Dermis blood vessel endothelial cell (primary cell): ENCODE data around the gene BCO2. TPM values are rescaled to one million over a fixed set of nuclear protein-coding genes. Genes with fewer than 3 reads are reported as not detected.
"Not testable (repeated sequence)": the region's sequence is repeated elsewhere in the genome, so short reads cannot be mapped to it uniquely, and the experiment has no call there.

Source experiments
- DNase-seq: peaks from one replicate; pipeline ENCODE4 v3.0.0; 2010
- total RNA-seq: library from RNA; depleted of rRNA; stranded (reverse); fragments of >200 nt; gene quantifications from 2 replicates; pipeline ENCODE4 v1.2.3, GENCODE V29; 2014

Gene BCO2, protein sequence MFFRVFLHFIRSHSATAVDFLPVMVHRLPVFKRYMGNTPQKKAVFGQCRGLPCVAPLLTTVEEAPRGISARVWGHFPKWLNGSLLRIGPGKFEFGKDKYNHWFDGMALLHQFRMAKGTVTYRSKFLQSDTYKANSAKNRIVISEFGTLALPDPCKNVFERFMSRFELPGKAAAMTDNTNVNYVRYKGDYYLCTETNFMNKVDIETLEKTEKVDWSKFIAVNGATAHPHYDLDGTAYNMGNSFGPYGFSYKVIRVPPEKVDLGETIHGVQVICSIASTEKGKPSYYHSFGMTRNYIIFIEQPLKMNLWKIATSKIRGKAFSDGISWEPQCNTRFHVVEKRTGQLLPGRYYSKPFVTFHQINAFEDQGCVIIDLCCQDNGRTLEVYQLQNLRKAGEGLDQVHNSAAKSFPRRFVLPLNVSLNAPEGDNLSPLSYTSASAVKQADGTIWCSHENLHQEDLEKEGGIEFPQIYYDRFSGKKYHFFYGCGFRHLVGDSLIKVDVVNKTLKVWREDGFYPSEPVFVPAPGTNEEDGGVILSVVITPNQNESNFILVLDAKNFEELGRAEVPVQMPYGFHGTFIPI
- 0.68 and 1.3 TPM in 2 replicates for total RNA-seq

DNA sequence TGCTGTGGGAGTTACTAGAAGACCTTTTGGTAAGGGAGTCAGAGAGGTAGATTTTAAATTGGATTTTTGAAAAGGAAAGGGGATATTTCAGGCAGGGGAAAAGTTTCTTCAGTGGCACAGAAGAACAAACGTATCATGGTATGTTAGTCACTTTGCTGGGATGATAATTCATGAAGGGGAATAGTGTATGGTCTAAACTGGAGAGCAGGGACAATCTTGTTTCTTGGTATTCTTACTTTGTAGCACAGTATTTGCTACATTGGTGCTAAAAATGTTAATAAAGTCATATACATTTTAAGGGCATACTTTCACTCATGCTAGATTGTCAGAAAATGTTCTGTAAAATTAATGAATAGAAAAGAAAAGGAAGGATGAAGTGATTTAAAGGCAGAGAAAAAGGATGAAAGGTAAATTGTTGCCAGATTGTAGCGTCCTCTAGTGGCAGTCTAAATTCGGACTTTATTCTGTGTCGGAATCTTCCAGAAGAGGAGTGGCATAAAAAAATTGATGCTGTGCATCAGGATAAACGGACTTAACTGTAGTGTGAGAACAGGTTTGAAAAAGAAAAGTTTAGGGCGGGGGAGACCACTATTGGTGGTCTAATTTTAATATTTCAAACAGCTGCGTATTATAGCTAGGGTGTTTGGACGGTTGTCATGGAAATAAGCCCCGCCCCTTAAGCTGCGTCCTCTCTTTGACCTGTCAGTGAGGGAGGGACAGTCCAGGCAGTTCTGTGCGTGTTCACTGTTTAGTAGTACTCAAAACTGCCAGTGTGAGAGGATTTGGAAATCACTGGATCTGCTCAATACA lies at the start of gene BCO2:
BCO2 (plus strand) TSS at position 724 of the 810 bp plus-strand sequence. CDS start 90 bp downstream, outside the sequence.
- peak; percentile 75 for DNase-seq

DNA sequence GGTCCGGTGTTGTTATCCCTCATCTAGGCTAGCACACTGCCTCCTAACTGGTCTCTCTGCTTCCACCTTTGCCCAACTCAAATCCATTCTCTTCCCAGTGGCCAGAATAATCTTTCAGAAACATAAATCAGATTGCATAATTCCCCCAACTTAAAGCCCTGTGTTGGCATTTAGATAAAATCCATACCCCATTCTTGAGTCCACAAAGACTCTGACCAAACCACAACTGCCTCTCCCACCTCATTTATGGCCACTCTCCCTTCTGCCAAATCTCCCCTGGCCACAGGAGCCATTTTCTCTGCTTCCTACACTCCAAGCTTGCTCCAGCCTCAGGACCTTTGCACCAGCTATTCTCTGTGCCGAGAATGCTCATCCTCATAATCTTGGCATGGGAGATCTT lies 48.3 kb upstream of the BCO2 start:
- DNase-seq, result no peak

DNA sequence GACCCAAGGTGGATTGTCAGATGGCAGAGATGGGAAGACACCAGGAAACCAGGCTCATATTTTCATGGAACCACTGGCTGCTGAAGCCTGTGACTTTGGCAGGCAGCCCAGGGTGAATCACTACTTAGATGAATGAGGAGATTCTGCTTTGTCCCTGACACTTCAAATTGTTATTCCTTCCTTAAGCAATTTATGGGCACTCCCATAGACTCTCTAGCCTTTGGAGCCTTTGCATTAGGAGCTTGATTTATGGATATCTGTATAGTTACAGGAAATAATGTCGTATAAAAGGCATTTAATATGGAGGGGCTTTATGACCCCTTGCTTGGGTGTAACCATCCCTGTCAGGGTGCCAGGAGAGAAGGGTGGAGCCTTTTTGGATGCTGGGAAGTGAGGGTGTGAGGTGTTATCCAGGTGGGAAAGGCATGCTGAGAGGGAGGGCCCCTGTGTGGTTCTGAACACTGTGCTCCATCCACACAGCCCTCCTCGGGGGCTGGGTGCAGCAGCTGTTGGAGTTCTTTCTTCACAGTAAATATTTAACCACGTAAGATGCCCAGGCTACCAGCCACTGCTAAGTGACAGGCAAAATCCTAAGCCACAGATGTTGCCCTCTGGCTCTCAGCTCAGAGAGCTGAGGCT lies 46.7 kb upstream of the BCO2 start:
- peak; percentile 65 for DNase-seq

DNA sequence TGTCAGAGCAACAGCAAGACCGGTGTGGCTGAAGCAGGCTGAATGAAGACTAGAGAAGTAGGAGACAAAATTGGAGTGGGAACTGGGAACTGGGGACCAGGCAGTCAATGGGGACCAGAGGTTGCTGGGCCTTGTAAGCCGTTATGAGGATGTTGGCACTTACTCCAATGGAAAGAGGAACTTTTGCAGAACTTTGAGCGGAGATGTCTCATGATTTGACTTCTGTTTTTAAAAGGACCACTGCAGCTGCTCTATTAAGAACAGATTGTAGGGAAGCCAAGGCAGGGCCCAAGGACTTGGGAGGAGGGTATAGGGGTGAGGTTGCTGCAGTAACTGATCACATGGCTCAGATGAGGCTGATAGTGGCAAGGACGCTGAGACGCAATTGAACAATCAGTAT lies 45.7 kb upstream of the BCO2 start:
- DNase-seq, result no peak

DNA sequence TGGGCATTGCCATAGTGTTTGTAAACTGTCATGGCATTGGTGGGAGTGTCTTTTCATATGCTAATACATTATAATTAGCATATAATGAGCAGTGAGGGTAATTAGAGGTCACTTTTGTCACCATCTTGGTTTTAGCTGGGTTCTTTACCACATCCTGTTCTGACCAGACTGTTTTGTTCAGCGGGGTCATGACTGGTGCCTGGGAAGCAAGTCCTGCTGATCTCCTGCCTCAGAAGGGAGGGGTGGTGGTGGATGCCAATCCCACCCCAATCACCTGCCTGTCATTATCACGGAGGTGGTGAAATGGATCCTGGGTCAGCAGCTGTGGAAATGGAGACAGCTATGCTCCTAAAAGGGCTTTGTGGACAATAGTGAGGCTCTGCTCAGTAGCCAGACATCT lies 42.6 kb upstream of the BCO2 start:
- no peak for DNase-seq

DNA sequence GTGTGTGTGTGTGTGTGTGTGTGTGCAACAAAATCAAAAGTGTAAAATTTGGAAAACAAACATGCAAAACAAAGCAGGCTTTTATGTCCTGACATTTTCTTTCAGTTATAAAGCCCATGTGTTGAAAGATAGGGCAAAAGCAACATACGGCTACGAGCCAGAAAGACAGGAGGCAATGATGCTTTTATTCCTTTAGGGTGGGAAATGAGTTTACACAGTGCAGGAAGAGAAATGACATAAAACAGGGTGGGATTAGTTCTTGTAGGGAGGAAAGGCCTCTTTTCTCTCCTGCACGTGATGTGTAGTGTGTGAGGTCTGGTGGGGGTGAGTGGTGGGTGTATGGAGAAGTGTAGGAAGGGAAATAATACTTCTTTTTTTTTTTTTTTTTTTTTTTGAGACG lies 40.8 kb upstream of the BCO2 start:
- DNase-seq, result no peak

DNA sequence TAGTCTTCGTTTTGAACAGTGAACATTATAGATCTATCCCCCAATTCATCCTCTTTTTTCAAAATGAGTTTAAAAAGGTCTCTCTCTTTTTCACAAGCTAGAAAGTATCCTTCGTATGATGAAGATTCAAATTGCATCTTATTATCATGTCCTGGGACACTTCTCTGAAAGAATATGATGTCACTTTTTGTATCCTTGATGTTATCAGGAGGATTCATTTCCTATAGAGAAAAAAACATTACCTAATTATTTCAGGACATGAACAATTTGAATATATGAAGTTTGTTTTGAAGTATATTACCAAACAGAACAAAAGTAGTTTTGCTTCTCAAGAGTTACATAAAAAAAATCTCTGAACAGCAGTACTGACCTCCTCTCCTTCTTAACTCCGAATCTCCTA lies 31.7 kb upstream of the BCO2 start:
- no peak for DNase-seq

DNA sequence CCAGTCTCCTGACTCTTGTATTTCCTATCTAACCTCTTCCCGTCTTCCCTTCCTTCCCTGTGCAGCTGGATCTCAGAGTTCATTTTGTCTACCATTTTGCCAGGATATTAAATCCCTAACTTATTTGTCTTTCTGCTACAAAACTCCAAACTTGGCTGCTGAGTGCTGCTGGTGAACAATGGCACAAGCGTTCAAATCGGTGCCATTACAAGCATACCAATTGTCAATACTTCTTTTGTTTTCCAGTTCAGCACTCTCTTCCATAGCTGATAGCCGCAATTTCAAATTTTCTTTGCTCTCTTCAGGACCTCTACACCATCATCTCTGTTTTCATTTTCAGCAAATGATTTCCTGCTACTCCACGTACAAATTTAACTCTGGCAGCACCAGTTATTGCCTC lies 24.8 kb upstream of the BCO2 start:
- DNase-seq, result no peak

DNA sequence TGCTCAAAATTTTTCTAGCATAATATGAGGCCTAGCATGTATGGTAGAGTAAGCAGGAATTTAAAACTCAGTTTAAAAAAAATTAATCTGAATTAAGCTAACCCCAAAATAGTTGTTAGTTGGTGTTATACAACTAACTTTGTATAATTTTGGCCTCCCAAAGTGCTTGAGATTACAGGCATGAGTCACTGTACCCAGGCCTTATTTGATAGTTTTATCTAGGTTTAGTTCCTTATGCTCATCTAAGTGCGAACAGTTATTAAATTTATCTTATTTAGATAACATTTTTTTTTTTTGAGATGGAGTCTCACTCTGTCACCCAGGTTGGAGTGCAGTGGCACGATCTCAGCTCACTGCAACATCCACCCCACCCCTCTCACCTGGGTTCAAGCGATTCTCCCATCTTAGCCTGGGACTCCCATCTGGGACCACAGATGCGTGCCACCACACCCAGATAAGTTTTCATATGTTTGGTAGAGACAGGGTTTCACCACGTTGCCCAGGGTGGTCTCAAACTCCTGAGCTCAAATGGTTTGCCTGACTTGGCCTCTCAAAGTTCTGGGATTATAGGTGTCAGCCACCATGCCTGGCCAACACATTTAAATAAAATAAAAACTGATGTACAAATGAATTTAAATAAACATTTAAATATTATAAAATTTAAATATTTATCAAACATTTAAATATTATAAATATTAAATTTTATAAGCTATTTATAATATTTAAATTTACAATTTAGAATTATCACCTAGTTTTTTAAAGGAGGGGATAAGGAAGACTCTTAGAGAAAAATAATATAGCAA lies 19.0 kb upstream of the BCO2 start:
- DNase-seq, result no peak

DNA sequence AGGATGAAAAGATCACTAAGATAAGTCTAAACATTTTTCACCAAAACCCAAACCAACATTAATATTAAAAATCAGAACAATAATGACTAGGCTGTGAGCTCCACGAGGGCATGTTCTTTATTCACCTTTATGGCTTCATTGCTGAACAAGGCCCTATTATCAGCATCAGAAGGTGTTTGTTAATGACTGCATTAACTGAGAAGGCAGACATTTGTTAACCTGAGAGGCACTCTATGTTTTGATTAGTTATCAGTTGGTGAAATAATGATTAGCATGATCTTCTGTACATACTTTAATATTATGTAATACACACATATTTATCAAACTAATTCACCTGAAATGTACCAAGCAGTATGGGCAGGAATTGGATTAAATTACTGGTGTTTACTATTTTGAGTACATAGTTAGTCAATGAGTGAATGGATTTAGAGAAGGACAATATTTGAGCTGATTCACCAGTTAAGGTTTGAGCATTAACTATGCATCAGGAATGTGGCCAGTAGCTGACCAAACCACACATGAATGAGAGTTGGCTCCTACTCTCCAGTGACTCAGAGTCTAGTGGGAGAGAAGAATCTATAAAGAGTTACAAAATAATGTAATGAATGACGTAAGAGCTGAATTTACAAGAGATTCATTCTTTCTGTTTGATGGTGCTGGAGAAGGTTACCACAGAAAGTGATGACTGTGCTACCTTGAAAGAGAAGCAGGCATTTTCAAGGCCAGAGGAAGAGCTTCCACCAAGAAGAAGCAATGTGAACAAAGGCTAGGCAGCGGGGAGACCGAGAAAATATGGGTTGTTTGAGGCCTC lies 18.2 kb upstream of the BCO2 start:
- peak; percentile 80 for DNase-seq

DNA sequence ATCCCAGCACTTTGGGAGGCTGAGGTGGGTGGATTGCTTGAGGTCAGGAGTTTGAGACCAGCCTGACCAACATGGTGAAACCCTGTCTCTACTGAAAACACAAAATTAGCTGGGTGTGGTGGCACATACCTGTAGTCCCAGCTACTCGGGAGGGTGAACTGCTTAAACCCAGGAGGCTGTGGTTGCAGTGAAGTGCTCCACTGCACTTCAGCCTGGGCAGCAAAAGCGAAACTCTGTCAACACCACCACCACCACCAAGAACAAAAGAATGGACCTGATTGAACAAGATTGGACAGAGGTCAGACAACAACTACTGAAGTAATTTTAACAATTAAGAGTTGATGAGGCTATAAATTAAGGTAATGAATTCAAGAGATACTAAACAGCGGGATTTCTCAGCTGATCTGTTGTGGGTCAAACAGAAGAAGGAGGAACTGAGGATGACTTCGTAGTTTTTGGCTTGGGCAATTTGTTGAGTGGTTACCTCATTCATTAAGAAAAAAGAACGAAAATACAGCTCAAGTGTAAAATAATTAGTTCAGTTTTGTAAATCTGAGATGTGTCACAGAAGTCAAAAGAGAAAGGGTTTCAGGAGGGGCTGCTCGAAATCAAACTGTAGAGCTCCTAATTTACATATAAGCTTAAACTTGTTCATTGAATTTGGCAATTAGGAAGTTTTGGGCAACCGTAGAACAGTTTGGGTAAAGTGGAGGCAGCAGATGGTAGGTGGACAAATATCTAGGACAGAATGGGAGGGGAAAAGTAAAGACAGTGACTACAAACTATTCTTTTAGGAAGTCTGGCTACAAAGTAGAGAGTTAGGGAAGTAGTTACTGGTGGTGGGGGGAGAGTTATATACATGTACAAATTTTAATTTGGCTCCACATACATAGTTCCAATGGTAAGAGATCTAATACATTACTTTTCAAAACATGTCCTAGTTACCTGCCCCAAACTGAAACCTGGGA lies 15.9 kb upstream of the BCO2 start:
- DNase-seq, result no peak

DNA sequence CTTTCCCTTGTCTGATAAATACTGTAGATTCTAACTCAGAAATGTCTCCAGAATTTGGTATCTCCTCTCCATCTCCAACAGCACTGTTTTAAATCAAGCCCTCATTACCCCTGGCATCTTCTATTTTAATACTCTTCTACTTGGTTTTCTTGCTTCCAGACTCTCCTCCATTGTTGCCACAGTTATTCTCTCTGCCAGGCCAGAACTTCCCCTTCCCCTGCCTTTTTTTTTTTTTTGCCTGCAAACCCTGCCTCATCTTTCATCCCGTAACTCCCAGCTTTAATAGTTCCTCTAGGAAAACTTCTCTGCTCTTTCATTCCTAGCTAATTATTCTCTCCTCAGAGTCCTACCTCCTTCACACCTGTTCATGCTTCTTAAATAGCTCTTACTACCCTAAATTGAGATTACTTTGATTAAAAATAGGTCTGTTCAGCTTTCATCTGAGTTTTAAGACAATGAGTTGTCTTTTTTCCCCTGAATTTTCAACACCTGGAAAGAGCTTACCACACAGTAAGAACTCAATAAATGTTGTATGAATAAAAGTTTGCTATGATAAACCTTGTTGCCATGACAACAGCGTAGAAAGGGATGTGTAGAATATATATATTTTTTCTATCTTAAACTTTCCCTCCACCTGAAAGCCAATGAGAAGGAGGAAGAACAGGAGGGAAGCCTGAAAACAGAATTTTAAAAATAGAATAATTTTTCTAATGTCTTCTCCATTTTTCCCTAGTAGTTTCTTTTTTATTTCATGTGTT lies 15.0 kb upstream of the BCO2 start:
- no peak for DNase-seq

DNA sequence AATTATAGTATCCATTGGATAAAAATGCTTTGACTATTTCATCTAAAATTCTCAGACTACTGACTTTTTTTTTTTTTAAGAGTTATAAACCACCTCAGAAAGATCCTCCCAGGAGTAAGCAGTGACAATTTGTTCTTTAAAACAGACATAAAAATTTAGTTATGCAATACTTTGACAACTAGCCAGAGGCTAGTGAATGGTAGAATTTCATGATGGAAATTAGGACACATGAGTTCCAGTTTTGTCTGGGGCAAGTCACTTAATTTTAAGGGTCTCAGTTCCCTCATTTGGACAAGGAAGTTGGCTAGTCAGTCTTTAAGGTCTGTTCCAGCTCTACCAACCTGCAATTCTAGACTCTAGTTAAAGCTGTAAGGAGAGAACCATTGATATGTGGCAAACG lies 14.3 kb upstream of the BCO2 start:
- no peak for DNase-seq

DNA sequence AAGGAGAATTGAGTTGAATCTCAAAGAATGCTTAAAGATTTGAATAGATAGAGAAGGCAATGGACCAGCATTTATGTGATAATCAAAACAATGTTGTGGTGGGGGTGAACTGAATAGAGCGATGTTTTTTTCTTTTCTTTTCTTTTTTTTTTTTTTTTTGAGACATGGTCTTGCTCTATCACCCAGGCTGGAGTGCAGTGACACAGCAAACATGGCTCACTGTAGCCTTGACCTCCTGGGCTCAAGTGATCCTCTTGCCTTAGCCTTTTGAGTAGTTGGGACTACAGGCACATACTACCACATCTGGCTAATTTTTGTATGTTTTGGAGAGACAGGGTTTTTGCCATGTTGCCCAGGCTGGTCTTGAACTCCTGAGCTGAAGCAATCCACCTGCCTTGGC lies 13.1 kb upstream of the BCO2 start:
- not testable (repeated sequence) for DNase-seq

DNA sequence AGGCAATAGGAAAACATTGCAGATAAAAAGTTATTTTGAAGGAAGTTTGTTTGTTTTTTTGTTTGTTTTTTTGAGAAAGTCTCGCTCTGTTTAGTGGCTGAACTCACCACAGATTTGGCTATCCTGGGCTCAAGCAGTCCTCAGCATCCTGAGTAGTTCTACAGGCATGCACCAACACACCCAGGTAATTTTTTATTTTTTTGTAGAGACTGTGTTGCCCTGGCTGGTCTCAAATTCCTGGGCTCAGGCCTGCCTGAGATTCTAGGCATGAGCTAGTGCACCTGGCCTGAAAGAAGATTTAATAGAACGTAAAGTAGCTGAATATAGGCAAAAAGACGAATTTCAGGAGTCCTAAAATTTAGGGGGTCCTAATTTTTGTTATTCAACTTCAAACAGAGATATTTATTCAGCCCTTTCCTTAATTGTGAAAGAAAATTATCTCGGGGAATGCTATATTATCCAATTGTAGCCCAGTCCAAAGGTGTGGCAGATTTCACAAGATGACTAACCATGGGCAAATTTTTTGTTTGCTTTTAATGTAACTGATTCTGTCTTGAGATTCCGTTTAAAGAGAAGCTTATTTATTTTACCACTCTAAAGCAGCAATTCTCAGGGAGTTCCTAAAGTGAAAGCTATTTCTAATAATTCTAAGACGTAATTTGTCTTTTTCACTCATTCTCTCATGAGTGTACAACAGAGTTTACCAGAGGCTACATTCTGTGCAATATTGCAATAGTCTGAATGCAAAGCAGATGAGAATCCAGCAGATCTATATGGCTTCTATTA lies 12.4 kb upstream of the BCO2 start:
- no peak for DNase-seq

DNA sequence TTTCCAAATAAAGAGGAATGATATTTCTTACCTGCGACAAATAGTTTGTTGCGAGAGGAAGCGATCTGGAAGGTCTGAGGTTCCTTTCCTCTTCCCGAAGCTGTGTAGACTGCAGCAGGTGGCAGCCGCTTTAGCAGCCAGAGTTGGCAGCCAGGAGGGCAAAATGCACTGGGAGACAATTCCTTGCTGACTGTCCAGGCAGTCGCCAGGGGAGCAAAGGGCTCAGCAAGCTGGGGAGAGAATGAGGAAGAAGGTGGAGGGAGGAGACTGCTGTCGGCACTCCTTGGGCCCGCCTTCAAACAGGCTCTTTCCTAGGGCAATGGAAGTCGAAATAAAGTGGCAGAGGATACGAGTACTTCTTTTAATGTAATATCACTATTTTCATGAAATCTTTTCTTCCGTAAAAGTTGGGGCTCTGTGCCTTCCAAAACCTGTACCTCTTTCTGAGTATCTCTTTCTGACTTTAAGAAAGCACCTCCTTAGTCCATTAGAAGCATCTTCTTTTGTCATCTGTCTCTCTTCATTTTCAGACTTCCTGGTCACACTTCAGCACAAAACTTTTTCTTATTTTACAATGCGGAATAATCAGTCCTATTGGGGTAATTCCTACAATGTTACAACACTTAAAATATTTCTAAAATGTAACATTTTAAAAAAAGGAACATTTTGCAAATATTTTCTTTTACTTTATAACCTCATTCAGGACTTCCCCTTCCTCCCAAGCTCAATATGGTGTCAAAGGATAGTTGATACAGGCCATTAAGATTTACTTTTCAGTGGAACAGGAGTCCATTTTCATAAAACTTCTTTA lies 11.2 kb upstream of the BCO2 start, which contains the start of gene IL18:
IL18 (minus strand) TSS at position 220 of the 811 bp plus-strand sequence. CDS start 9,041 bp downstream, outside the sequence.
- no peak for DNase-seq

DNA sequence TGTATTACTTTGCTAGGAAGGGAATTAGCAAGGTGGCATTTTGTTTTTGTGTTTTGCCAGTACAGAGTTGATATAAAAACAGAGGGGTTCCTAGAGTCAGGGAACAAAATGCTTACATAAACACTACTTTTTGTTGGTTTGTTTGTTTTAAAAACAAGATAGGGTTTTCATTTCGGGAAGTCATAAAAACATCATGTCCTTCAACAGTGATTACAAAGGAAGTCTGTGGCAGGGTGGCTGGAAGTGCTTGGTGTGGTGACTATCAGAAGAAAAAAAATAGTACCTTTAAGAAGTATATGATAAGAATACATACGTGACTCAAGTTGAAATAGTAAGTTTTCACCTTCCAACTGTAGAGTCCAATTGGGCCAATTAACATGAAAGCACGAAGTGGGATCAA lies 10.3 kb upstream of the BCO2 start:
- DNase-seq, result peak; percentile 43
